Endothelial cell of umbilical vein (primary cell): Measurements from ENCODE around the gene OASL.

Source experiments
- EZH2 ChIP-seq: IDR thresholded peaks from 2 replicates; pipeline ENCODE4 v1.6.1; 2012; ENCODE audit warnings: borderline replicate concordance, low read depth, mild to moderate bottlenecking, moderate library complexity, low read length, inconsistent platforms; ENCODE audit not compliant: severe bottlenecking
- POLR2A ChIP-seq: IDR thresholded peaks from 2 replicates; pipeline ENCODE4 v1.6.1; 2012; ENCODE audit warnings: low read depth, mild to moderate bottlenecking, control low read depth, low read length
- POLR2AphosphoS5 ChIP-seq: IDR thresholded peaks from 2 replicates; pipeline ENCODE4 v1.6.1; 2012; ENCODE audit warnings: low read depth, mild to moderate bottlenecking, control low read depth, low read length, moderate library complexity; ENCODE audit not compliant: insufficient read depth
- TF ChIP-seq, protein P1 (sequence below): IDR thresholded peaks from 2 replicates; pipeline ENCODE4 v1.6.1; 2011; ENCODE audit not compliant: insufficient read depth, insufficient read length
- TF ChIP-seq, protein P2 (sequence below), 2 donors: IDR thresholded peaks; 1 replicate in 1 of 2; 2 replicates in 1 of 2; pipeline ENCODE4 v1.5.1; 2011; ENCODE audit warnings: low read length in 2 of 2, mild to moderate bottlenecking in 2 of 2, moderate library complexity in 2 of 2, control low read depth in 1 of 2, inconsistent platforms in 1 of 2, low read depth in 1 of 2; ENCODE audit not compliant: insufficient read depth in 1 of 2; ENCODE audit errors: extremely low read depth in 1 of 2

DNA sequence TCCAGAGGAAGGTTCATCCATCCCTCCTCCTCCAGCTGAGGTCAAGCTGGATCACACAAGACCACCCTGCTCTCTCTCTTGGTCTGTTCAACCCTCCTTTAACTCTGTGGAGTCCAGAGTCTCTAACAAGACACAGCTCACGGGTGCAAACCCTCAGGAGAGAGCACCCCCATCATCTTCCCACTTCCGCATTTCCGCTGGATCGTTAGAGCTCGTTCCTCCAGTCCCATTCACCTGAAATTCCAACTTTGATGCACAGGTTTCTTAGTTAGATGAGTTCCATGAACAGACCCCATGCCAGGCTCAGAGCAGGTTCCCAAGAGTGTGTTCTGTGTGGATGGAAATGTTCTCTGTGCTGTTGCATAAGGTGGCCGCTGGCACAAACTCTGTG is 49.1 kb upstream of the OASL start:
- TF ChIP-seq, protein P1, sequence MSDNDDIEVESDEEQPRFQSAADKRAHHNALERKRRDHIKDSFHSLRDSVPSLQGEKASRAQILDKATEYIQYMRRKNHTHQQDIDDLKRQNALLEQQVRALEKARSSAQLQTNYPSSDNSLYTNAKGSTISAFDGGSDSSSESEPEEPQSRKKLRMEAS: no peak
- TF ChIP-seq, protein P2, sequence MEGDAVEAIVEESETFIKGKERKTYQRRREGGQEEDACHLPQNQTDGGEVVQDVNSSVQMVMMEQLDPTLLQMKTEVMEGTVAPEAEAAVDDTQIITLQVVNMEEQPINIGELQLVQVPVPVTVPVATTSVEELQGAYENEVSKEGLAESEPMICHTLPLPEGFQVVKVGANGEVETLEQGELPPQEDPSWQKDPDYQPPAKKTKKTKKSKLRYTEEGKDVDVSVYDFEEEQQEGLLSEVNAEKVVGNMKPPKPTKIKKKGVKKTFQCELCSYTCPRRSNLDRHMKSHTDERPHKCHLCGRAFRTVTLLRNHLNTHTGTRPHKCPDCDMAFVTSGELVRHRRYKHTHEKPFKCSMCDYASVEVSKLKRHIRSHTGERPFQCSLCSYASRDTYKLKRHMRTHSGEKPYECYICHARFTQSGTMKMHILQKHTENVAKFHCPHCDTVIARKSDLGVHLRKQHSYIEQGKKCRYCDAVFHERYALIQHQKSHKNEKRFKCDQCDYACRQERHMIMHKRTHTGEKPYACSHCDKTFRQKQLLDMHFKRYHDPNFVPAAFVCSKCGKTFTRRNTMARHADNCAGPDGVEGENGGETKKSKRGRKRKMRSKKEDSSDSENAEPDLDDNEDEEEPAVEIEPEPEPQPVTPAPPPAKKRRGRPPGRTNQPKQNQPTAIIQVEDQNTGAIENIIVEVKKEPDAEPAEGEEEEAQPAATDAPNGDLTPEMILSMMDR (IDR thresholded peaks at IDR 0.05; ENCODE audit: extremely low read depth in 1 of 2, insufficient read depth in 1 of 2, low read depth in 1 of 2, low read length in 2 of 2): no peak
- TF ChIP-seq POLR2AphosphoS5 (no peak), EZH2 (no peak), POLR2A (no peak)
